Epithelial cell of proximal tubule (primary cell): ENCODE results near the gene POM121L2. TPM values are rescaled to one million over a fixed set of nuclear protein-coding genes. Genes with fewer than 3 reads are reported as not detected.

Experiments
- DNase-seq: peaks from one replicate; pipeline ENCODE4 v3.0.0-alpha.2; 2011; ENCODE audit warnings: low read depth
- H3K4me3 ChIP-seq: 2 replicates; pipeline ENCODE4 v1.5.1; 2011; ENCODE audit warnings: low read depth, mild to moderate bottlenecking, low read length
- total RNA-seq: library from RNA; depleted of rRNA; stranded (reverse); fragments of >200 nt; gene quantifications from 2 replicates; pipeline ENCODE4 v1.2.3, GENCODE V29; 2015
- TF ChIP-seq, protein P1 (sequence below): conservative IDR thresholded peaks from 2 replicates; pipeline ENCODE4 v1.5.1; 2012; ENCODE audit warnings: low read depth, mild to moderate bottlenecking, low read length

POM121L2 gene
- not detected in 2 replicates for total RNA-seq

DNA sequence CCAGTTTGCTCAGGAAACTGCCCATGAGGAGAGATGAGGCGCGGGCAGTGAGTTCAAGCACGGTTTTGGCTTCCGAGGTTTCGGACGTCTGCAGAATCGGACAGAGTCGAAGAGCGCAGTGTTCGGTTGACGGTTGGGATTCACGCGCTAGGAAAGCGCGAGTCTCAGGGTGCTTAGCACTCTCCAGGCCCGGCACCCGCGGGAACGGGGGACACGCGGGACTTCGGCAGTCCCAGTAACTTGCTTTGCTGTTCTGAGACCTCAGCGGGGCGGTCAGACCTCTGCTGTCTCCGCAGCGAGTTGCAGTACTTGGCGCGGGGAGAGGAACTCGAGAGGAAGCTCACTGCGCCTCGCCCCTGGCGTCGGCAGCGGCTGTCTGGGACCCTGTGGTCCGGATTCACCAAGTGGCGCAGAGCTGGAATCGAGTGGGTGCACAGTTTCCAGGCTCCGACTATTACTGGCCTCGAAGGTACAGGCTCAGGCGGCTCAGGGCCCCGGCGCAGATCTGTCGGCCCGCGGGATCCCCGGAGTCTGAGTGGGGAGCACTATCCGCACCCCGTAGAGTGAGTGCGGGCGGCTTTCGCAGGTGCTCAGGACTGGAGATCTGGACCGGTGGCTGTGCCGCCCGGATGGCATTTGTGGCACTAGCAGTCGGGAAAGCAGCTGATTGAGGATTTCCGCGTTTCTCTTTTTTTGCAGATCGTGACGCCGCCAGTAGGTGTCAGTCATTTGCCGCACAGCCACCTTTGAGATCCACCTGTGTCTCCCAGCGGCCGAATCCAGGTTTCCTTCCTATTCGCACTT, at the start of gene POM121L2:
Gene POM121L2 (minus strand): TSS at position 128 of the 804 bp plus-strand sequence. CDS start 103 bp downstream, at position 25.
- peak within 1 kb of the TSS; percentile 74 for H3K4me3 ChIP-seq
- DNase-seq, result no peak
- TF ChIP-seq, protein P1, sequence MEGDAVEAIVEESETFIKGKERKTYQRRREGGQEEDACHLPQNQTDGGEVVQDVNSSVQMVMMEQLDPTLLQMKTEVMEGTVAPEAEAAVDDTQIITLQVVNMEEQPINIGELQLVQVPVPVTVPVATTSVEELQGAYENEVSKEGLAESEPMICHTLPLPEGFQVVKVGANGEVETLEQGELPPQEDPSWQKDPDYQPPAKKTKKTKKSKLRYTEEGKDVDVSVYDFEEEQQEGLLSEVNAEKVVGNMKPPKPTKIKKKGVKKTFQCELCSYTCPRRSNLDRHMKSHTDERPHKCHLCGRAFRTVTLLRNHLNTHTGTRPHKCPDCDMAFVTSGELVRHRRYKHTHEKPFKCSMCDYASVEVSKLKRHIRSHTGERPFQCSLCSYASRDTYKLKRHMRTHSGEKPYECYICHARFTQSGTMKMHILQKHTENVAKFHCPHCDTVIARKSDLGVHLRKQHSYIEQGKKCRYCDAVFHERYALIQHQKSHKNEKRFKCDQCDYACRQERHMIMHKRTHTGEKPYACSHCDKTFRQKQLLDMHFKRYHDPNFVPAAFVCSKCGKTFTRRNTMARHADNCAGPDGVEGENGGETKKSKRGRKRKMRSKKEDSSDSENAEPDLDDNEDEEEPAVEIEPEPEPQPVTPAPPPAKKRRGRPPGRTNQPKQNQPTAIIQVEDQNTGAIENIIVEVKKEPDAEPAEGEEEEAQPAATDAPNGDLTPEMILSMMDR, result peak; percentile 74

DNA sequence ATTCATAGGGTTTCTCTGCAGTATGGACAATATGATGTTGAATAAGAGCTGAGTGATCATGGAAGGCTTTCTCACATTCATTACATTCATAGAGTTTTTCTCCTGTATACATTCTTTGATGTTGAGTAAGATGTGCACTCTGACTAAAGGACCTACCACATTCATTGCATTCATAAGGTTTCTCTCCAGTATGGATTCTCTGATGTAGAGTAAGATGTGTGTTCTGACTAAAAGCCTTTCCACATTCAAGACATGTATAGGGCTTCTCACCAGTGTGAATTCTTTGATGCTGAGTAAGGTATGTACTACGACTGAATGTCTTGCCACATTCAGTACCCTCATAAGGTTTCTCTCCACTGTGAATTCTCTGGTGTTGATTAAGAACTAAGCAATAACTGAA, 47.2 kb upstream of the POM121L2 start:
- DNase-seq, result no peak
- TF ChIP-seq, protein P1, result no peak
- H3K4me3 ChIP-seq, result no peak overlapping the region

DNA sequence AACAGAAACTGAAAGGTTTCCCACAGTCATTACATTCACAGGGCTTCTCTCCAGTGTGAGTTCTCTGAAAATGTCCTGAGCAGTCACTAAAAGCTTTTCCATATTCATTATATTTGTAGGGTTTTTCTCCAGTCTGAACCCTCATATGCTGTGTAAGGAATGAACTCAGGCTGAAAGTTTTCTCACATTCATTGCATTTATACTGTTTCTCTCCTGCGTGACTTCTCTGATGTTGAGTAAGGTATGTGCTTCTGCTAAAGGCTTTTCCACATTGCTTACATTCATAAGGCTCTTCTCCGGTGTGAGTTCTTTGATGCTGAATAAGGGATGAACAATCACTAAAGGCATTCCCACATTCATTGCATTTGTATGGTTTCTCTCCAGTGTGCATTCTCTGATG, 46.7 kb upstream of the POM121L2 start:
- no peak for DNase-seq
- no peak overlapping the region for H3K4me3 ChIP-seq
- TF ChIP-seq, protein P1, result no peak

DNA sequence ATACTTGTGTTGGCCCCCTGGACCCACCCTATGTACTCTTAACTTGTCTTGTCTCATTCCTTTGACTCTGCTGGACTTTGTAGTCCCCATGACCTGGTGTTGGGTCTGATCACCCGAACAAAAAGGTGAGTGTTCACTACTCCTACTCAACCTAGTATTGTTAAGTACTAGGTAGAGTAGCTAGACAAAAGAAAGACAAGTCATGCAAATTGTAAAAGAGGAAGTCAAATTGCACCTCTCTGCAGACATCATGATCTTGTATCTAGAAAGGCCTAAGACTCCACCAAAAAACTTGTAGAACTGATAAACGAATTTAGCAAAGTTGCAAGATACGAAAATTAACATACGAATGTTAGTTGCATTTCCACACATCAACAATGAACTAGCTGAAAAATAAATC, 40.8 kb upstream of the POM121L2 start:
- no peak overlapping the region for H3K4me3 ChIP-seq
- no peak for DNase-seq
- TF ChIP-seq, protein P1, result no peak

DNA sequence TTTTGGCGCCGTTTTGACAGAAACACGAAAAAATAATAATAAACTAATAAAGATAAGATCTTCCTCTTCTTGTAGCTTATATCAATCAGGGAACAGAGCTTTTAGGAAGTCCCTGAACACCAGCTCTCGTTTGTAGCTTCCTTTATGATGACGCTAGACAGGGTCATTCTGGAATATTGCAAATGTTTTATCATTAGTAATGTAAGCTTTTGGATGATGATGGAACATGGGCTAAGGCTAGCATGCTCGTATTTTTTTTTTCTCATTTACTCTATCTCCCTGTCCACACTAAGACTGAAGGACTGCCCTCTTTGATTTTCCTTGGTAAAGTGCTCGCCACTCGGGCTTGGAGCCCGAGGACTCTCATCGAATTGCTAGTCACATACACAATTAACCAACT, 22.1 kb upstream of the POM121L2 start:
- TF ChIP-seq, protein P1, result no peak
- no peak for DNase-seq
- H3K4me3 ChIP-seq, result no peak overlapping the region

DNA sequence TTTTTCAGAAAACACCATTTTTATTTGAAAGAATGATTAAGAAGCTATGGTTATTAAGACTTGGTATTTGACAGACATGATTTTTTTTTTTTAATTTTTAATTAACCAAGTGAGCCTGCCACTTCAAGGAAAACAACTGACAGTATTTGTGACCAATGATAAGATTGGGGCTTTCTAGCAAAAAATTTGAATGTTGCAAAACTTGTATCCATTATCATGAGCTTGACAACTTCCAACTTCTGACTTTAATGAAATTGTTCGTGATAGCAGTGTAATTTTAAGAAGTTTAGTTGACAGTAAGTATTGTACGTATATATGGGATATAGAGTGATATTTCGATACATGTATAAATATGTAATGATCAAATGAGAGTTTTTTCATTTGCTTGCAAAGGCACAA, 21.6 kb upstream of the POM121L2 start:
- DNase-seq, result no peak
- TF ChIP-seq, protein P1, result no peak

More for the DNA sequence above, 21.6 kb upstream of the POM121L2 start:
- peak overlapping the region; percentile 60 for H3K4me3 ChIP-seq
